Endothelial cell of umbilical vein (primary cell): Measurements from ENCODE around the gene RAI1. TPM values are rescaled to one million over a fixed set of nuclear protein-coding genes. Genes with fewer than 3 reads are reported as not detected.

Experiments
- BruUV-seq: library from RNA; stranded (reverse); fragments of 400-500 nt; replicated peaks from 2 replicates; lab custom pipeline; 2021; lab: Mats Ljungman, UMichigan
- CTCF ChIA-PET: fragments of 300-600, 350-600 bp; sonication (Branson Sonifier 250); formaldehyde crosslinking; loops from one replicate; lab custom pipeline; 2021; ENCODE audit warnings: antibody characterized with exemption, inconsistent platforms; lab: Charles Lee
- POLR2A ChIA-PET: fragments of 300-600, 350-600 bp; sonication (Branson Sonifier 250); formaldehyde crosslinking; loops from one replicate; lab custom pipeline; 2021; ENCODE audit warnings: antibody characterized with exemption, inconsistent platforms; lab: Charles Lee
- DNase-seq: peaks from one replicate; pipeline ENCODE4 v3.0.0-alpha.2; 2011; ENCODE audit warnings: low read depth, low spot score
- FAIRE-seq: peaks from 2 replicates; lab custom pipeline; 2011; peaks lifted over from hg19 to GRCh38; lab: Jason Lieb, UNC
- H2AFZ ChIP-seq: 2 replicates; pipeline ENCODE4 v1.6.0; 2012; ENCODE audit warnings: low read depth, low read length, control low read depth, inconsistent platforms
- H3K27ac ChIP-seq: 2 replicates; pipeline ENCODE4 v1.5.1; 2011; ENCODE audit warnings: low read depth, mild to moderate bottlenecking, control low read depth, low read length, moderate library complexity; ENCODE audit not compliant: insufficient read depth
- H3K27me3 ChIP-seq, 2 experiments: 2 replicates each; pipeline versions ENCODE4 v1.6.0 to v1.6.1; 2011; ENCODE audit warnings: low read length in 2 of 2, mixed read lengths in 1 of 2; ENCODE audit not compliant: control insufficient read depth in 2 of 2, insufficient read depth in 2 of 2
- H3K36me3 ChIP-seq, 2 experiments: 2 replicates in 1 of 2; 3 replicates in 1 of 2; pipeline ENCODE4 v1.5.1; 2011; ENCODE audit warnings: low read length in 2 of 2, mild to moderate bottlenecking in 1 of 2, moderate library complexity in 1 of 2; ENCODE audit not compliant: control insufficient read depth in 2 of 2, insufficient read depth in 2 of 2; ENCODE audit errors: extremely low read depth in 1 of 2
- H3K4me1 ChIP-seq: 3 replicates; pipeline ENCODE4 v1.5.1; 2011; ENCODE audit warnings: mild to moderate bottlenecking, low read length; ENCODE audit not compliant: control insufficient read depth, insufficient read depth; ENCODE audit errors: extremely low read depth
- H3K4me2 ChIP-seq: 2 replicates; pipeline ENCODE4 v1.6.1; 2011; ENCODE audit warnings: low read length, control low read depth, mixed read lengths; ENCODE audit not compliant: insufficient read depth
- H3K4me3 ChIP-seq, 3 experiments: fragments of 200-600 bp in 1 of 3; sonication (generic), shearing (Covaris generic) in 1 of 3; replicated peaks in 1 of 3; 2 replicates each; pipeline ENCODE4 v1.5.1; 2011 to 2016; ENCODE audit warnings: control low read depth in 3 of 3, low read length in 3 of 3, mild to moderate bottlenecking in 2 of 3, inconsistent platforms in 1 of 3, low read depth in 1 of 3, moderate library complexity in 1 of 3; ENCODE audit not compliant: insufficient read depth in 1 of 3
- H3K79me2 ChIP-seq: 2 replicates; pipeline ENCODE4 v1.6.0; 2012; ENCODE audit warnings: low read length, inconsistent platforms; ENCODE audit not compliant: control insufficient read depth, insufficient read depth
- H3K9ac ChIP-seq: replicated peaks from 2 replicates; pipeline ENCODE3; 2011; ENCODE audit warnings: low read length, control low read depth; ENCODE audit not compliant: insufficient read depth; ENCODE audit errors: extremely low read depth
- H3K9me1 ChIP-seq: replicated peaks from 3 replicates; pipeline ENCODE4 v1.6.0; 2011; ENCODE audit warnings: mild to moderate bottlenecking, low read length; ENCODE audit not compliant: control insufficient read depth, insufficient read depth; ENCODE audit errors: extremely low read depth
- H3K9me3 ChIP-seq: replicated peaks from 2 replicates; pipeline ENCODE4 v1.5.1; 2012; ENCODE audit warnings: low read length, inconsistent platforms; ENCODE audit not compliant: control insufficient read depth, insufficient read depth
- H4K20me1 ChIP-seq: replicated peaks from 2 replicates; pipeline ENCODE3; 2011; ENCODE audit warnings: mild to moderate bottlenecking, low read length; ENCODE audit not compliant: control insufficient read depth, insufficient read depth; ENCODE audit errors: extremely low read depth
- CTCF ChIP-seq, 2 donors: IDR thresholded peaks; 1 replicate in 1 of 2; 2 replicates in 1 of 2; pipeline ENCODE4 v1.5.1; 2011; ENCODE audit warnings: low read length in 2 of 2, mild to moderate bottlenecking in 2 of 2, moderate library complexity in 2 of 2, control low read depth in 1 of 2, inconsistent platforms in 1 of 2, low read depth in 1 of 2; ENCODE audit not compliant: insufficient read depth in 1 of 2; ENCODE audit errors: extremely low read depth in 1 of 2
- EZH2 ChIP-seq: IDR thresholded peaks from 2 replicates; pipeline ENCODE4 v1.6.1; 2012; ENCODE audit warnings: borderline replicate concordance, low read depth, mild to moderate bottlenecking, moderate library complexity, low read length, inconsistent platforms; ENCODE audit not compliant: severe bottlenecking
- FOS ChIP-seq: IDR thresholded peaks from 2 replicates; pipeline ENCODE4 v1.6.1; 2011; ENCODE audit warnings: mild to moderate bottlenecking, low read length, moderate library complexity, borderline replicate concordance; ENCODE audit not compliant: insufficient read depth
- GATA2 ChIP-seq: IDR thresholded peaks from 2 replicates; pipeline ENCODE4 v1.7.0; 2011; ENCODE audit warnings: low read depth, mild to moderate bottlenecking, moderate library complexity, mixed read lengths, low read length; ENCODE audit not compliant: insufficient read length, insufficient read depth
- JUN ChIP-seq: IDR thresholded peaks from 2 replicates; pipeline ENCODE4 v1.6.1; 2011; ENCODE audit warnings: borderline replicate concordance, low read depth; ENCODE audit not compliant: insufficient read length, insufficient read depth
- MAX ChIP-seq: IDR thresholded peaks from 2 replicates; pipeline ENCODE4 v1.6.1; 2011; ENCODE audit not compliant: insufficient read depth, insufficient read length
- MYC ChIP-seq: IDR thresholded peaks from one replicate; pipeline ENCODE4 v1.6.1; 2011; ENCODE audit warnings: mild to moderate bottlenecking, low read depth, low read length
- POLR2A ChIP-seq: IDR thresholded peaks from 2 replicates; pipeline ENCODE4 v1.6.1; 2012; ENCODE audit warnings: low read depth, mild to moderate bottlenecking, control low read depth, low read length
- POLR2AphosphoS5 ChIP-seq: IDR thresholded peaks from 2 replicates; pipeline ENCODE4 v1.6.1; 2012; ENCODE audit warnings: low read depth, mild to moderate bottlenecking, control low read depth, low read length, moderate library complexity; ENCODE audit not compliant: insufficient read depth
- dilution Hi-C: fragments of 300-500 bp; cut with MboI; formaldehyde crosslinking; loops from one replicate; pipeline ENCODE4 v1.15.0; 2019; ENCODE audit warnings: low sequenced_read_pairs; ENCODE audit not compliant: extremely low pct_ligation_motif_present
- intact Hi-C: fragments of 100-400 bp; cut with micrococcal nuclease; formaldehyde crosslinking; loops from one replicate; pipeline ENCODE4 v1.10.0; 2022
- polyA plus RNA-seq, 4 experiments: library from polyadenylated mRNA; depleted of rRNA in 3 of 4; stranded (reverse) in 3 of 4; unstranded in 1 of 4; fragments of >200 nt; gene quantifications; 2 replicates each; pipeline versions ENCODE4 v1.2.1 to v1.2.3, GENCODE V29; 2011 to 2012; ENCODE audit warnings: missing spikeins in 1 of 4
- total RNA-seq: library from RNA; stranded (reverse); gene quantifications from 2 replicates; pipeline ENCODE4 v1.2.3, GENCODE V29; 2021

The RAI1 gene
- total and polyA plus RNA-seq, 2 donors (not counting 3 experiments of a cell fraction or from before 2014, with no cell fraction given): 7.8 to 43.3 TPM

GRCh38 chr17:17742133-17742621 is 60.9 kb downstream of the RAI1 start:
- no TSS peak for BruUV-seq
- no peaks in the 10 kb centered on the region for H3K9me1 ChIP-seq
- H3K4me3 ChIP-seq: no peak overlapping the region
- dilution Hi-C loops (no loop called here), intact Hi-C loops (no loop called here)
- TF ChIP-seq MAX: no peak
- no peak for TF ChIP-seq CTCF (IDR thresholded peaks at IDR 0.05; ENCODE audit: extremely low read depth in 1 of 2, insufficient read depth in 1 of 2, low read depth in 1 of 2, low read length in 2 of 2)
- TF ChIP-seq POLR2A: no peak
- TF ChIP-seq POLR2AphosphoS5: no peak
- no peak for TF ChIP-seq MYC
- no peak for TF ChIP-seq FOS
- no peak for TF ChIP-seq EZH2
- TF ChIP-seq JUN: no peak
- no peak for TF ChIP-seq GATA2
- H3K36me3 ChIP-seq: no peaks in the 10 kb centered on the region
- POLR2A ChIA-PET: no interaction called here
- H2AFZ ChIP-seq: no peak overlapping the region
- no peak for FAIRE-seq
- CTCF ChIA-PET: interaction anchor here (1.2 to 1.5 kb wide), 3 partner anchors 11 to 32 kb away, joined by 3 to 6 read pairs (median 4); no protein-coding TSS in a partner anchor
- no peaks in the 10 kb centered on the region for H3K9me3 ChIP-seq
- peaks cover 32% of the 10 kb centered on the region for H3K79me2 ChIP-seq
- peaks cover 32% of the 10 kb centered on the region for H3K4me1 ChIP-seq
- no peak overlapping the region for H3K9ac ChIP-seq
- no peaks in the 10 kb centered on the region for H4K20me1 ChIP-seq
- no peak overlapping the region for H3K27ac ChIP-seq
- H3K27me3 ChIP-seq: no peaks in the 10 kb centered on the region
- H3K4me2 ChIP-seq: no peak overlapping the region
- DNase-seq: peak; percentile 64
